Measurements from ENCODE around the gene ARHGEF4.
"Not testable (repeated sequence)": the region's sequence is repeated elsewhere in the genome, so short reads cannot be mapped to it uniquely, and the experiment has no call there.

The ARHGEF4 gene

DNA sequence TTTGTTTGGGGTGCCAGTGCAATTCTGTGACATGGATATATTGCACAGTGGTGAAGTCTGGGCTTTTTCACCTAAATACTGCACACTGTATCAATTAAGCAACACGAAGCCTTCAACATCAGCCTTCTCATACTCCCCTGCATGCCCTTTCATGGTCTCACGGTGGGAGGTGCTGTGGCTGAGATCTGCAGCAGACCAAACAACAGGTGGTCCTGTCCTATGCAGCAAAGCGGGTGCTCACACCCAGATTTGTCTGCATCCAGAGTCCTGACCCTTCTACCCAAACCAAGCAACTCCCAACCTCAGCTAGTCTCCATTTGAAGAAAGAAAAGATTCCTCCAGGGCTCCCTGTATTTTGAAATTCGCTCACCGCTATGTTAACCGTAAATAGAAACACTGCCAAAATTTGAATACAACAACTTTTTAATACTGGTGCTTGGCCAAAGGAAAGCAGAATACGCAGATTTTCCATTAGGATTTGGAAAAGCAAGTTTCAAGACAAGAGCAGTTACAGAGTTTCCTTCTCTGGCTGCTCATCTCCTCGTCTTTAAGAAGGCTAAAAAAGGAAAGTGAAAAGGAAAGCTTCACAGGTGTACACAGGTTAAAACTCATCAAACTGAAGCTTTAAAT is 221.6 kb downstream of the ARHGEF4 start:
- no peak for DNase-seq

DNA sequence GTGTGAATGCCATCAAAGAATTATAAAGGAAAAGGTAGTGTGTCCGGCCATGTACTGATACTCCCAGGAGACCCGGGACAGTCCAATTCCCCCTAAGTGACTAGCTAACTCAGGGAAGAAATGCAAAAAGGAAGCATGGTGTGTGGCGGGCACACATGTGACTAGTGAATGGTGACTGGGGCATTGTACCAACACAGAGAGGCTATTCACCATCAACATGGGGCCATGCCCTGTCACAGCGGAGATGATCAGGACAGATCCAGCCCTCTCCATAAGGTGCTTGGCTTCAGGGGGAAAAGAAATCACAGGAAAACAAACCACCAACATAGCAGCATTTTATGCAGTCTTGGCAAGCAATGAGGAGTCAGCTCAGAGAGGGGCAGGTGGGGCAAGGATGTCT is 222.2 kb downstream of the ARHGEF4 start:
- DNase-seq = no peak

DNA sequence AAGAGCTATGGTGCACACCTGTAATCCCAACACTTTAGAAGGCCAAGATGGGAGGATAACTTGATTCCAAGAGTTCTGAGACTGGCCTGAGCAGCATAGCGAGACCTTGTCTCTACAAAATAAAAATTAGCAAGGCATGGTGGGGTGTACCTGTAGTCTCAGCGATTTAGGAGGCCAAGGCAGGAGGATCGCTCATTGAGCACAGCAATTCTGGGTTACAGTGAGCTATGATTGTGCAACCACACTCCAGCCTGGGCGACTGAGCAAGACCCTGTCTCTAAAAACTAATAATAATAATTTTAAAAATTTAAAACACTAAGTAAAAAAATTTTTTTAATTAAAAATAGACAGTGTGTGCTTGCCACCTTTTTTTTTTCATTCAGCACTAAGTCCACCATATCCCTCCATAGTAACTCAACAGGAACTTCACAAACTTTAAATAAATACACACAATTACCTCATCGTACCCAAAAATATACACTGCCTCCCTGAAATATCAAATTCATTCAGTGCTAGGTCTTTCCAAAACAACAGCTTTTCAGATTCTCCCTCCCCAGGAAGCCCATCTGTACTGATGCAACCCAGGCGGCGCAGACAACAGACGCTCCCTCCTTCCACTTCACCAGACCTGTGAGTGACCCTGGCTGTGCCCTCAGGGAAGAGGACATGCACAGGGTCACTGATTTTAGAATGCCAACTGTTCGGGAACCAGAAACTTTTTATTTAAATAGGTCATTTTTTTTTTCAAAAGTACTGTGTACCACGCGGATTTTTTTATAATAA is 227.0 kb downstream of the ARHGEF4 start:
- DNase-seq = no peak

DNA sequence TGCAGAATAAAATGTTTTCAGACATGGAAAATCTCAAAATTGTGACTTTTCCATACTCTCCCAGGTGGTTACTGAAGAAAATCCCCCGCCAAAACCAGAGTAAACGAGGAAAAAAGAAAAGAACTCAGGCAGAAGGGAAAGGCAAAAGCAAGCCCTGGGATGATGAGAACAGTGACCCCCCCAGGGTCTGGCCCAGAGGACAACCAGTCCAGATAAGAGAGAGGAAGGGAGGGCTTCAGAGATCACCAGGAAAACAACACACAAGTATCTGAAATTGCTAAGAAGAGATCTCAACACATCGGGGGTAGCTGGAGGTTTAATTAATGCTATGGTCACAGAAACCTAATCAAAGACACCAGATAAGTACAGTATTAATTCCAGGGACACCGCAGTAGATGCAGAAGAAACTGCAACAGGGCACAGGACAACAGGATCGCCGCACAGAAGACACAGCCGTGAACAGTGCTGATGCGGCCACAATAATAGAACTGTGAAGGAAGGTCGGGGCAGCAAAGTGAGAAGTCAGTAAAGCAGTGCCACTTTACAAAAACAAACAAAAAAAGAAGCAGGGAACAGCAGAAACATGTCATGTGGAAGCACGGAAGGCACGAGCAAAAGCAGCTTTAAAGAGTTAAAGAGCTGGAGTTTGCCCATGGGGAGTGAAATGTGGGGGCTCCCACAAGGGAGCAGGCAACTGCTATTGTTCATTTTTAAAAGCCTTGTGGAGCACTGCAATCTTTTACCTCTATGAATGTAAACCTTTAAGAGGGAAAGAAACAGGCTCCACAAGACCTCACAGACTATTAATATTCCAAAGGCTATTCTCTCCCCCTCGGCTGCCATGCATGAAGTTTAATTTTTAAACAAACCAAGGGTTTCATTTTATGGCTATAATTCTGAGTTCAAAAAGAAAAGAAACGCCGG is 228.1 kb downstream of the ARHGEF4 start:
- no peak for DNase-seq

DNA sequence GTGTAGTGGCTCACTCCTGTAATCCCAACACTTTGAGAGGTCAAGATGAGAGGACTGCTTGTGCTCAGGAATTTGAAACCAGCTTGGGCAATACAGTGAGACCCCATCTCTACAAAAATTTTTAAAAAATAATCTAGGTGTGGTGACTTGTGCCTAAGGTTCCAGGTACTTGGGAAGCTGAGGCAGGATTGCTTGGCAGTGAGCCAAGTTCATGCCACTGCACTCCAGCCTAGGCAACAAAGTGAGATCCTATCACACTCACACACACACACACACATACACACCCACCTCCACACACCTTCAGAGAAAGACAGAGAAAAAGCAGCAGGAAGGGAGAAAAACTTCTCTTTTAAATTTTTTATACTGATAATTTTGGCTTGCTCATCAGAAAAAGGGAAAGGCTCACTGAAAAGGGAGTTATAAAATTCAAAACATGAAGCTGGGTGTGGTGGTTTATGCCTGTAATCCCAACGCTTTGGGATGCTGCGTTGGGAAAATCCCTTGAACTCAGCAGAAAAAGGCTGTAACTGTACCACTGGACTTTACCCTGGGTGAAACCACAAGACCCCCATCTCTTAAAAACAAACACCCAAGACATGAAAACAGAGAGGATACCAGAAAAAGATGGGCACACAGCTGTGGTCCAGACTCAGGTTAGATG is 230.9 kb downstream of the ARHGEF4 start:
- no peak for DNase-seq

DNA sequence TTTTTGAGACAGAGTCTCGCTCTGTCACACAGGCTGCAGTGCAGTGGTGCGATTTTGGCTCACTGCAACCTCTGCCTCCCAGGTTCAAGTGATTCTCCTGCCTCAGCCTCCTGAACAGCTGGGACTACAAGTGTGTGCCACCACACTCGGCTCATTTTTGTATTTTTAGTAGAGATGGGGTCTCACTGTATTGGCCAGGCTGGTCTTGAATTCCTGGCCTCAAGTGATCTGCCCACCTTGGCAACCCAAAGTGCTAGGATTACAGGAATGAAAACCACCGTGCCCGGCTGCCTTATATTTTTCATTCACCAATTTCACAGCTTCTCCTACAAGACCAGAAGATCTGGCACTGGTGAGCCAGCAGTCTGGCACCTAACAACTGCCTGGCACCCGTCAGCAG is 231.5 kb downstream of the ARHGEF4 start:
- not testable (repeated sequence) for DNase-seq

DNA sequence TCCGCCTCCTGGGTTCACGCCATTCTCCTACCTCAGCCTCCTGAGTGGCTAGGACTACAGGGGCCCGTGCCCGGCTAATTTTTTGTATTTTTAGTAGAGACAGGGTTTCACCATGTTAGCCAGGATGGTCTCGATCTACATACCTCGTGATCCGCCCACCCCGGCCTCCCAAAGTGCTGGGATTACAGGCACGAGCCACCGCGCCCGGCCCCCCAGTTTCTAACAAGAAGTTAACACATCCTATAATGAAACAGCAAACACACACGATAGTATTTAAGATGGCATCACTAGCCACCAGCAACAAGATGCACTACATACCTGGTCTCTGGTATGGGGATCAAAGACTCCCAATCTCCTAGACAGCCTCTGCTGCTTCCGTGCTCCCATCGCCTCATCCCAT is 238.9 kb downstream of the ARHGEF4 start:
- DNase-seq = not testable (repeated sequence)

DNA sequence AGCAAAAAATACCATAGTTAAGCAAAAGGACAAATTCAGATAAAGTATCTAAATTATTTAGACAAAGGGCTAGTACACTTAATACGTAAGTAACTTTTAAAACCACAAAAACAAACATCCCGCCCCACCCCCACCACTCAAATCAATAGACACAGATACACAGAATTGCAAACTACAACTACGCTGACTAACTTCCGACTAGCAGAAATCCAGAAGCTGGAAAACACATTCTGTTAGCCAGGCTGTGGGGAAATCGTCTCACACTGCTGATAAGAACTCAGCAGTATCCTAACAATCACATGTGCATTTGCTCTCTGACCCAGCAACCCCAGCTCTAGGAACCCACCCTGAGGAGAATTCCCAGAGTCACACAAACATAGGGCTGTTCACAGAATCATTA is 240.0 kb downstream of the ARHGEF4 start:
- DNase-seq = no peak

DNA sequence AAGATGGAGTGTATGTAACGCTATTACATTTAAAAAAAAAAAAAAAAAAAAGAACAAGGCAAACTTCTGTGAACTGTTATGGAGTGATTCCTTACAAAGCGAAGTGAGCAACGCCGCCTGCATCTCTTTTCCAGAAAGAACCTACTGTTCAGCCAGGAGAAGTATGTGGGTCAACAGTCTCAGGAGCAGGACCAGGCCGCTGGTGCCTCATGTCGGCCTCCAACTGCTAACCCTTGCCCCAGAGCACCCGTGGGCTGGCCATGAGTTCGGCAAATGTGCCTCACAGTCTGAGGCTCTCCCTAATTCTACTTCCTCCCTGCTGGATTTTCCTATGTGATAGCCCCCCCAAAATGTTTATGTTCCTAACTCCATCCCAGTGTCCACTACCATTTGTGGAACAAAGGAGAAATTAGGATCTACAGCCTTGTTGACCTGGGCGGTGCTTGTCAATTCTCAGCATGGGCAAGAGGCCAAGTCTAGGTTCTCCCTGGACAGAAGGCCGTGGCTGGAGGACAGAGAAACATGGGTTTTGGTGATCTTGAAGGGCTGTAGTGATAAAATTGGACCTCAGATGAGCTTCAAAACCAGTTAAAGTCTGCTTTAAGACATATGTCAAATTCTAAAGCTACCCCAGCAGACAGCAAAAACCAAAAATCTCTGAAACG is 240.6 kb downstream of the ARHGEF4 start:
- DNase-seq = no peak

DNA sequence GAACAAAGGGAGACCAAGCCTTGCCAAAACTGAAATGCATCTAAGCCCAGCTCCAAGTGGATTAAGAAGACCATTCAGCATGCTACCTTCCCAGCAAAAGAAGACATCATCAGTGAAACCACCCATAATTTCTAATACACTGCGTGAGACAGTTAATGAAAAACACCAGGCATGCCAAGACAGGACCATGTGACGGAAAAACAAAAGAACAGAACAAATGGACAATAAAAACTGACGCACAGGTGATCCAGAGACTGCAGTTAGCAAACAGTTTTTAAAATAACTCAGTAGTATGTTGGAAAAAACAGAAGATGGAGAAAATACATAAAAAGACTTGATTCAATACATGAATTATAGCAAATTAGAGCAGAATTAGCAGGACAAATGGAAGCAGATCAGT is 241.3 kb downstream of the ARHGEF4 start:
- DNase-seq = no peak

DNA sequence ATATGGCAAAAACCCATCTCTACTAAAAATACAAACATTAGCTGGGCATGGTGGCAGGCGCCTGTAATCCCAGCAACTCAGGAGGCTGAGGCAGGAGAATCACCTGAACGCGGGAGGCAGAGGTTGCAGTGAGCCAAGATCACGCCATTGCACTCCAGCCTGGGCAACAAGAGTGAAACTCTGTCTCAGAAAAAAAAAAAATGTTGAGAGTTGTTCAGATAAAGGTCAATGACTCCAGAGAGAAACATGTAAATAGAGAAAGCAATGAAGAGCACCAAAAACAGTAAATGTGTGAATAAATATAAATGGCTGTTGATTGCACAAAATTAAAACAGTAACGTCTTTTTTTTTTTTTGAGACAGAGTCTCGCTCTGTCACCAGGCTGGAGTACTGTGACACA is 243.2 kb downstream of the ARHGEF4 start:
- DNase-seq = not testable (repeated sequence)

DNA sequence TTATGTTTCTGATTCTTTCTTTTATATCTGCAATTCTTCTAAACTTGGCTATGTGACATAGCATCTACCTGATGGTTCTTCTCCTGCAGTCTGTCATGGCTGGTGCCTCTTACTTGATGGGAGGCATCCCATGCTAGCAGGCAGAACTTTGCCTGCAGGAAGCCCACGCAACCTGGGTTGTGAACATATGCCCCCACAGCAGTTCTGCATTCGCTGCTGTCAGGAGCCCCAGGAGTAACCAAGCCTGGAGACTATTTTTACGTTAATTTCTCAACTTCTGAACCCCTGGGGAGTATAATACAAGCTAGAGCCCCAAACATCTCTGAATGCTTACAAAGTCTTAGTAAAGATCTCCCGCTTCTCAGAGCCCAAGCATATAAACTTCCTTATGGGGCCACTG is 244.5 kb downstream of the ARHGEF4 start:
- DNase-seq = no peak

DNA sequence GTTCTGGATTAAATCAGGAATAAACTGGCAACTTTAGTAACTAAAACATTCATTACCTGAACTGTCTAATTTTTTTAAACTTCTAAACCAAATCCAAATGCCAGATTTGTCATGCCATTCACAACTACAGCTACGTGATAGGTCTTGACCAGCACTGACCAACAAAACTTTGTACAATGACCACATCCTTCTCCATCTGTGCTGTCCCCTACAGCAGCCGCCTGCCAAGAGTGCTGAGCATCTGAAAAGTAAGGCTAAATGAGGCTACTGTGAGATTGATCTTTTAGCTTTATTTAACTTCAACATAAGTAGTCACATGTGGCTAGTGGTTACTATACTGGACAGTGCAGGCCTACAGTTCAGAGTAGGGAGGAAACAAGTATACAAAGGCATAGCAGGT is 248.9 kb downstream of the ARHGEF4 start:
- DNase-seq = no peak

DNA sequence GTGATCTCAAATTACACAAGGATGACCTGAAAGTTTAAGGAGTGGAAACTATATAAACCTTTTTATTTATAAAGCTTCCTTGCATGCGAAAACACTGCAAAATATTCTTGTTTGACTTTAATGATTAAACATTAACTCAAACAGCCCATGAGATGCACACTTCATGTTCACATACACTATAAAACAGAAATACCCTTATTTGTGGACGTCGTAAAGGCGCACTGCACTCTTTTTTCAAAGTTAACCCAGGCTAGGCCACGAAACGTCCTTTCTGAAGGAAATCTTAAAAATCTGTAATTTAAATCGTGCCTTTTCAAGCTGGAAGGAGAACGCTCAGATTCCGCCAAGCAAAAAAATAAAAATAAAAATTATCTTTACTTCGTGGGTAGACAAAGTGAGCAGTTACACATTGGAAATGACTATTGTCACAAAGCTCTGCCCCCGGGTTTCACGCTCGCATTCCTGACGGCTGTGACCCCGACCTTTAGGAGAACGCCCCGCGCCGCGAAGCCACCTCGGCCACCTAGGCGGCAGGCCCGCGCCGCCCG is 255.8 kb downstream of the ARHGEF4 start:
- peak; percentile 9 for DNase-seq

DNA sequence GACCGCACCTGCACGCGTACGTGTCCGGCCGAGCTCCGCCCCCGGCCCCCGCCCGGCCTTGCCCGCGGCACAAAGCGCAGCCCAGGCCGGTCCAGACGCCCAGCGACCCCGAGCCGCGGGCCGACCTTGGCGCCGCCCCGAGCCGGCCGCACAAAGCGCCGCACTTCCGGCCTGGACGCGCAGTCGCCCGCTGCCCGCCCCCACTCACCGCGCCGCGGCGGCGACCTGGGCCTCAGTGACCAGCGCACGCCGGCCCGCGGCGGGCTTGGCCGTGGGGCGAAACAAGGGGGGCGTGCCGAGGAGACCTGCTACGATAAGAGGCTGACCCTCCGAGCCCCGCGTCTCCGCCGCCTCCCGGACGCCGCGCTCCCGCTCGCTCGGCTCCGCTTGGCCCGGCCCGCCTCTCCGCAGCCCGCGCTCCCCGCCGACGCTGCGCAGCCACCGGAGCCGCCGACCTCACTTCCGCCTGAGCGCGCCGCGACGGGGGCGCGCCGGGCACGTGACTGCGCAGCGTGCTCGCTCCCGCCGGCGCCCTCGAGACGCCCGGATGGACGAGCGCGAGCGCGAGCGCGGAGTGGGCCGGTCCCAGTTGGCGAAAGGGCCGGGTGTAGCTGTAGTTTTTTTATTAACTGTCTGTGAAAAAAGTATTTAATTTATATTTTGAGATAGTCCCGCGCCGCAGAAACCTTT is 256.4 kb downstream of the ARHGEF4 start, which contains the start of gene FAM168B:
Gene FAM168B, minus strand, starts transcription at position 455 of the 690 bp plus-strand sequence. CDS start 10,814 bp downstream, outside the sequence.
- peak; percentile 85 for DNase-seq

DNA sequence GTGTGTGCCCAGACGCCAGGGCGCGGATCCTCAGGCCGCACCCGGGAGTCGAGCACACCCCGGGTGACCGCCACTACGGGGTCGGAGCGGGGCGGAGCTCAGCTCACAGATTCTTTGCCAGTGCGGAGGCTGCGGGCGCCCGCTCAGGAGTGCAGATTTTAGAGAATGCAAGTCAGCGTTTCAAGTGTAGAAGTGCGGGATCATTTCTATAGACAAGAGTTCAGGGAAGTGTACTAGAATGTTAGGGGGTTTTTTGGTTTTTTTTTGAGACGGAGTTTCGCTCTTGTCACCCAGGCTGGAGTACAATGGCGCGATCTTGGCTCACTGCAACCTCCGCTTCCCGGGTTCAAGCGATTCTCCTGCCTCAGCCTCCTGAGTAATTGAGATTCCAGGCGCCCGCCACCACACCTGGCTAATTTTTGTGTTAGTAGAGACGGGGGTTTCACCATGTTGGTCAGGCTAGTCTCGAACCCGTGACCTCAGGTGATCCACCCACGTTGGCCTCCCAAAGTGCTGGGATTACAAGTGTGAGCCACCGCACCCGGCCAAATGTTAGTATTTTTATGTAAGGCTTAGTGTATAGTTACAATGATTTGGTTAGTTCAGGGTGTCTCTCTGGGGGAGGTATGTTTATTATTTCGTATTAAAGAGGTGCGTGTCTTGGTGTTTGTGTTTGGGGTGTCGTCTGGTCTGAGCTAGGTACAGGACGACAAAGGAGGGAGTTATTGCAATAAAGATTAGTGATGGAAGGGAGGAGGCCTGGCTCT is 257.2 kb downstream of the ARHGEF4 start:
- no peak for DNase-seq

DNA sequence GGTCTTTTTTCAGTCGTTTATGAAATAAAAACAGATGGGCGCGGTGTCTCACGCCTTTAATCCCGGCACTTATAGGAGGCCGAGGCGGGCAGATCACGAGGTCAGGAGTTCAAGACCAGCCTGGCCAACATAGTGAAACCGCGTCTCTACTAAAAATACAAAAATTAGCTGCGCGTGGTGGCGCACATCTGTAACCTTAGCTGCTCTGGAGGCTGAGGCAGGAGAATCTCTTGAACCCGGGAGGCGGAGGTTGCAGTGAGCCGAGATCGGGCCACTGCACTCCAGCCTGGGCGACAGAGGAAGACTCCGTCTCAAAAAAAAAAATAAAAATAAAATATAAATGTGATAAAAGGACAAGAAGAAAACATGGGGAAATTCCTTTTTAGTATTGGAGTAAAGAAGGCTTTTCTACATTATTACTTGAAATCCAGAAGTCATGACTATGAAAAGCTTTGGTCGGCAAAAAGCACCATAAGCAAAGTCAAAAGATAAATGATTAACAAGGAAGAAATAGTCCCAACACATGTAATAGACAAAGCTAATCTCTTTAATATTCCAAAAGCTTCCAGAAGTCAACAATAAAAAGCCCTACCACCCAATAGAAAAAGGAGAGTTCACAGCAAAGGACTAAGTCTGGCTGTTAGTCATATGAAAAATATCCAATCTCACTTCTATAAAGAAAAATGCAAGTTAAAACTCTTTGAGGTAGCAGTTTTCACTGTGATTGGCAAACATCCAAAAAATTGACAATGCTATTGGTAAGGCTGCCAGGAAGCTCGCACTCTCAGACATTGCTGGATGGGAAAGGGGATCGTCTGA is 258.0 kb downstream of the ARHGEF4 start:
- DNase-seq = no peak

Data from activated CD4-positive, alpha-beta T cell treated with anti-CD3 and anti-CD28 coated beads, Interleukin-2, amount 50 U/mL, for 1 hour (primary cell).